Stimulated activated CD4-positive, alpha-beta T cell treated with anti-CD3 and anti-CD28 coated beads, Interleukin-1b, Interleukin-23, amount 100 ng/mL, for 4 hours (primary cell): ENCODE results near the gene POLD2.

Experiments
- DNase-seq, 2 donors: peaks; one replicate each; pipeline ENCODE4 v3.0.0-alpha.2; 2020; ENCODE audit warnings: low read depth in 2 of 2

POLD2 gene

GRCh38 chr7:44114586-44115310 is 8.6 kb downstream of the POLD2 start:
- DNase-seq: no peak

- DNase-seq: no peak
Measured at GRCh38 chr7:44113764-44114354, 9.5 kb downstream of the POLD2 start.

- DNase-seq: no peak
Measured at GRCh38 chr7:44112997-44113763, 10.2 kb downstream of the POLD2 start.

- no peak for DNase-seq
Measured at GRCh38 chr7:44112231-44112996, 10.9 kb downstream of the POLD2 start.

- no peak for DNase-seq
Measured at GRCh38 chr7:44111761-44112160, 11.6 kb downstream of the POLD2 start.

GRCh38 chr7:44110719-44111635 is 12.4 kb downstream of the POLD2 start:
- DNase-seq: no peak

GRCh38 chr7:44109991-44110390 is 13.4 kb downstream of the POLD2 start:
- DNase-seq: no peak

GRCh38 chr7:44108768-44109750 is 14.3 kb downstream of the POLD2 start:
- DNase-seq: no peak

- no peak for DNase-seq
Measured at GRCh38 chr7:44107961-44108767, 15.2 kb downstream of the POLD2 start.

GRCh38 chr7:44107116-44107960 is 16.0 kb downstream of the POLD2 start:
- DNase-seq: no peak

- DNase-seq: no peak
Measured at GRCh38 chr7:44106311-44107065, 16.9 kb downstream of the POLD2 start.

GRCh38 chr7:44105832-44106231 is 17.5 kb downstream of the POLD2 start:
- DNase-seq: no peak

- no peak for DNase-seq
Measured at GRCh38 chr7:44104860-44105771, 18.2 kb downstream of the POLD2 start.

GRCh38 chr7:44103923-44104859 is 19.2 kb downstream of the POLD2 start, which contains the start of gene AEBP1:
Gene AEBP1, plus strand, starts transcription at chr7:44104345. Its CDS starts 321 bp downstream, at chr7:44104666.
- DNase-seq: no peak

- no peak for DNase-seq
Measured at GRCh38 chr7:44103566-44103922, 19.8 kb downstream of the POLD2 start.
